Mesodermal cell (in vitro differentiated cells): ENCODE data around the gene TNXB.
"Not testable (repeated sequence)": the region's sequence is repeated elsewhere in the genome, so short reads cannot be mapped to it uniquely, and the experiment has no call there.

Experiments used
- H3K27ac ChIP-seq: 2 replicates; pipeline ENCODE4 v1.7.0; 2013; ENCODE audit warnings: mild to moderate bottlenecking, low read depth, low read length, moderate library complexity; ENCODE audit not compliant: severe bottlenecking
- H3K36me3 ChIP-seq: 2 replicates; pipeline ENCODE4 v1.7.1; 2013; ENCODE audit warnings: mild to moderate bottlenecking, low read length, moderate library complexity; ENCODE audit not compliant: control insufficient read depth, insufficient read depth
- H3K4me1 ChIP-seq: one replicate; pipeline ENCODE4 v1.7.1; 2013; ENCODE audit warnings: mild to moderate bottlenecking, low read length; ENCODE audit not compliant: insufficient read depth, control insufficient read depth, poor library complexity, severe bottlenecking
- H3K4me3 ChIP-seq: 2 replicates; pipeline ENCODE4 v1.7.0; 2013; ENCODE audit warnings: low read length, control low read depth, mild to moderate bottlenecking; ENCODE audit not compliant: insufficient read depth, poor library complexity, severe bottlenecking; ENCODE audit errors: extremely low read depth
- H3K9me3 ChIP-seq: 2 replicates; pipeline ENCODE4 v1.7.1; 2013; ENCODE audit warnings: mild to moderate bottlenecking, low read length, moderate library complexity; ENCODE audit not compliant: control insufficient read depth
- WGBS, 2 experiments: methylation state at CpG; one replicate each; pipeline ENCODE4 v1.1.5; 2013; ENCODE audit warnings: missing lambda C conversion rate in 2 of 2; ENCODE audit not compliant: insufficient coverage in 2 of 2; 5-methylcytosine and 5-hydroxymethylcytosine counted together

Gene TNXB

DNA sequence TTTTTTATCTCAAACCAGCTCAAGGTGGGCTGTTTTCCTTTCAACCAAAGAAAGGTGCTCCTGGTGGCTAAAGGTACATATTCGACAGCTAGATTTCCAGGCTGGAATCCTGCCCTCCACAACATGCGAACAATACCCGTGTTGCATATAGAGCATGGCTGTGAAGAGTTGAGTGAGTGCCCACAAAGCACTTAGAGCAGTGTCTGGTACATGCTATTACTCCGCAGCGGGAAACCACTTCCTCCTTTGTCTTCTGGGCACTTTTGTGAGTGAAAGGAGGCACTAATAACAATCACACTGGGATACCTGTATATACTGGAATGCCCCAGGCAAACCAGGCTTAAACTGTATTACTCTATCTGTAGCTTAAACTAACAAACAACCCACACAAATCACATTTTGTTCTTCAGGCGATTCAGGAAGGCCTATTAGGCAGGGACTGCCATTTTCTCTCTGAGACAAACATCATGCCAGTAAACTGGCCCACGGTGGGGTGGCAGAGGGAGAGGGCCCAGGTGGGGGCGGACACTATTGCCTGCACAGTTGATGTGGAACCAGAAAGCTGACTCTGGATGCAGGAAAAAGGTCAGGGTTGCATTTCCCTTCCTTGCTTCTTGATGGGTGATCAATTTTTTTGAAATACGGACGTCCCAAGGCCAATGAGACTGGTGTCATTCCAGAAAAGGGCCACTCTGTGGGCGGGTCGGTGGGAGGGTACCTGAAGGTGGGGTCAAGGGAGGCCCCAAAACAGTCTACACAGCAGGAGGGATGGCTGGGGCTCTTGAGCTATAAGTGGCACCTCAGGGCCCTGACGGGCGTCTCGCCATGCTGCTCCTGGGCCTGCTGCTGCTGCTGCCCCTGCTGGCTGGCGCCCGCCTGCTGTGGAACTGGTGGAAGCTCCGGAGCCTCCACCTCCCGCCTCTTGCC is 71.3 kb downstream of the TNXB start, which contains the start of gene CYP21A2:
CYP21A2 (plus strand) TSS at position 818 of the 927 bp plus-strand sequence; CDS start at position 826, 8 bp downstream.
- not testable (repeated sequence) for H3K27ac ChIP-seq, H3K4me3 ChIP-seq, H3K9me3 ChIP-seq, H3K4me1 ChIP-seq, H3K36me3 ChIP-seq
- 96 to 98% methylated on average over 5 to 8 of the region's 19 CpGs for WGBS, 2 experiments

DNA sequence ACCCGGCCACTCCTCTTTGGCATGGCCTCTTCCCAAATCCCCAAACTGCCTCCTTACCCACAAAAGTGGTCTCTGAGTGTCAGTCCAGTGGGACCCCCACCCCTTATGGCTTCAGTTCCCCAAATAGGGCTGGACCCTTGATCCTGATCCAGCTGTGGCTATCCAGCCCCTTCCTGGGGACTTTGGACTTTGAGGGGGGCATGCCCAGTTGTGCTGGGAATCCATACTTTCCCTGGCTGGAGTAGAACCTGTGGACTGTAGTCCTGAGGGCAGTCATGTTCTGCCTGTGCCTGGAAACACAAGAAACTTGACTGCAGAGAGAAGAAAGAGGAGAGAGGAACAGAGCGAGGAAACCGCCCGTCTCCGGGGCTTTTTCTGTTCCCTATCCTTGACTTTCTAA is 72.0 kb downstream of the TNXB start:
- WGBS, 2 experiments: 40% methylated on average over 1 of the region's 5 CpGs; no CpG with 5 or more reads in 1 of the 2 experiments
- not testable (repeated sequence) for H3K4me1 ChIP-seq, H3K9me3 ChIP-seq, H3K27ac ChIP-seq, H3K4me3 ChIP-seq, H3K36me3 ChIP-seq

GRCh38 chr6:32035283-32036013 is 73.7 kb downstream of the TNXB start:
- H3K4me1 ChIP-seq, H3K4me3 ChIP-seq, H3K36me3 ChIP-seq, H3K9me3 ChIP-seq, H3K27ac ChIP-seq: not testable (repeated sequence)
- WGBS, 2 experiments: no CpG with 5 or more reads among the region's 16 CpGs

DNA sequence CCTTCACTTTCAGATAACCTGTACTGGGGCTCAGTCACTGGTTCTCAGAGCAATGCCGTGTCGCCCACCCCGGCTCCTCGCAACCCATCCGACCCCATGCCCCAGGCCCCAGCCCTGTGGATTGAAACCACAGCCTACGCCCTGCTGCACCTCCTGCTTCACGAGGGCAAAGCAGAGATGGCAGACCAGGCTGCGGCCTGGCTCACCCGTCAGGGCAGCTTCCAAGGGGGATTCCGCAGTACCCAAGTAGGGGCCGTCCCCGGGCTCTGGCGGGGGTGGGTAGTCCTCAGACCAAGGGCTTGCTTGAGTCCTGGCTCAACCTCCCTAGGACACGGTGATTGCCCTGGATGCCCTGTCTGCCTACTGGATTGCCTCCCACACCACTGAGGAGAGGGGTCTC is 79.6 kb downstream of the TNXB start:
- WGBS, 2 experiments: no CpG with 5 or more reads among the region's 14 CpGs

DNA sequence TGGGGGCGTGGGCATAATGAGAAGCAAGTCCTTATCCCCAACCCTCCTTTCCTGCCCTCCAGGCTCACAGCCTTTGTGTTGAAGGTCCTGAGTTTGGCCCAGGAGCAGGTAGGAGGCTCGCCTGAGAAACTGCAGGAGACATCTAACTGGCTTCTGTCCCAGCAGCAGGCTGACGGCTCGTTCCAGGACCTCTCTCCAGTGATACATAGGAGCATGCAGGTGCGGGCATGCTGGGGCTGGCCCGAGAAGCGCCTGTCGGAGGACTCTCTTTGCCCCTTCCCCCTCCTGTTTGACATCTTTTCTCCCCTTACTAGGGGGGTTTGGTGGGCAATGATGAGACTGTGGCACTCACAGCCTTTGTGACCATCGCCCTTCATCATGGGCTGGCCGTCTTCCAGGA is 80.5 kb downstream of the TNXB start:
- not testable (repeated sequence) for H3K4me3 ChIP-seq, H3K4me1 ChIP-seq, H3K36me3 ChIP-seq, H3K27ac ChIP-seq, H3K9me3 ChIP-seq
- no CpG with 5 or more reads among the region's 10 CpGs for WGBS, 2 experiments

More for the DNA sequence above, 79.6 kb downstream of the TNXB start:
- H3K4me1 ChIP-seq, H3K27ac ChIP-seq, H3K9me3 ChIP-seq, H3K4me3 ChIP-seq, H3K36me3 ChIP-seq: not testable (repeated sequence)

DNA sequence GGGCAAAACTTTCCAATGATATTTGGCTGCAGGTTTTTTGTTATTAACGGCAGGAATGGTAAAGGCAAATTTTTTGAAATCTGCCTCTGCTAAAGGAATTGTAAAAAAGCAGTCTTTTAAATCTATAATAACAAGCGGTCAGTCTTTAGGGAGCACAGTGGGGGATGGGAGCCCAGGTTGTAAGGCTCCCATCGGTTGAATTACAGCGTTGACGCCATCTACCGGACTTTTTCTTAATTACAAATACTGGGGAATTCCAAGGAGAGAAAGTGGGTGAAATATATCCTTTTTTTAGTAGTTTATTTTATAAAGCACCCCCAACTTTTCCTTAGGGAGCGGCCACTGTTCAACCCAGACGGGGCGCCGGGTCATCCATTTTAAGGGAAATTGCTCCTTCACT is 87.0 kb downstream of the TNXB start:
- no CpG with 5 or more reads among the region's 10 CpGs for WGBS, 2 experiments

DNA sequence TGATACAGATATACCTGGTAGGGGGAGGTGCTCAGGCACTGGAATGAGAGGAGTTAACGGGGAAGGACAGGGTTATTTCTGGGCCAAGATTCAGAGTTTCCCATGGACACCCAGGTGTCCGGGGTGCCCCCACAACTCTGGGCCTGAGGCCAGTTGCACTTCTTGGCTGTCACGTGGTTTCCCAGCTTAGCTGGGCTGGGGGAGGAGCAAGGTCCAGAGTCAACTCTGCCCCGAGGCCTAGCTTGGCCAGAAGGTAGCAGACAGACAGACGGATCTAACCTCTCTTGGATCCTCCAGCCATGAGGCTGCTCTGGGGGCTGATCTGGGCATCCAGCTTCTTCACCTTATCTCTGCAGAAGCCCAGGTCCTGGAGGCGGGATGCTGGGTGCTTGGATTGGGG is 94.6 kb downstream of the TNXB start, which contains the start of gene C4B:
C4B (plus strand) TSS at position 249 of the 400 bp plus-strand sequence; CDS start at position 300, 51 bp downstream.
- not testable (repeated sequence) for H3K36me3 ChIP-seq, H3K27ac ChIP-seq, H3K9me3 ChIP-seq, H3K4me3 ChIP-seq, H3K4me1 ChIP-seq
- no CpG with 5 or more reads among the region's 6 CpGs for WGBS, 2 experiments

More for the DNA sequence above, 87.0 kb downstream of the TNXB start:
- H3K36me3 ChIP-seq, H3K27ac ChIP-seq, H3K4me3 ChIP-seq, H3K9me3 ChIP-seq, H3K4me1 ChIP-seq: not testable (repeated sequence)

GRCh38 chr6:32013738-32014137 is 95.4 kb downstream of the TNXB start:
- H3K4me1 ChIP-seq, H3K36me3 ChIP-seq, H3K9me3 ChIP-seq, H3K4me3 ChIP-seq, H3K27ac ChIP-seq: not testable (repeated sequence)
- WGBS, 2 experiments: no CpG with 5 or more reads among the region's 5 CpGs

- not testable (repeated sequence) for H3K9me3 ChIP-seq, H3K4me1 ChIP-seq, H3K4me3 ChIP-seq, H3K36me3 ChIP-seq, H3K27ac ChIP-seq
- 97% methylated on average over 4 of the region's 17 CpGs; no CpG with 5 or more reads in 1 of the 2 experiments for WGBS, 2 experiments
Observed at GRCh38 chr6:32012941-32013617, 96.1 kb downstream of the TNXB start.

DNA sequence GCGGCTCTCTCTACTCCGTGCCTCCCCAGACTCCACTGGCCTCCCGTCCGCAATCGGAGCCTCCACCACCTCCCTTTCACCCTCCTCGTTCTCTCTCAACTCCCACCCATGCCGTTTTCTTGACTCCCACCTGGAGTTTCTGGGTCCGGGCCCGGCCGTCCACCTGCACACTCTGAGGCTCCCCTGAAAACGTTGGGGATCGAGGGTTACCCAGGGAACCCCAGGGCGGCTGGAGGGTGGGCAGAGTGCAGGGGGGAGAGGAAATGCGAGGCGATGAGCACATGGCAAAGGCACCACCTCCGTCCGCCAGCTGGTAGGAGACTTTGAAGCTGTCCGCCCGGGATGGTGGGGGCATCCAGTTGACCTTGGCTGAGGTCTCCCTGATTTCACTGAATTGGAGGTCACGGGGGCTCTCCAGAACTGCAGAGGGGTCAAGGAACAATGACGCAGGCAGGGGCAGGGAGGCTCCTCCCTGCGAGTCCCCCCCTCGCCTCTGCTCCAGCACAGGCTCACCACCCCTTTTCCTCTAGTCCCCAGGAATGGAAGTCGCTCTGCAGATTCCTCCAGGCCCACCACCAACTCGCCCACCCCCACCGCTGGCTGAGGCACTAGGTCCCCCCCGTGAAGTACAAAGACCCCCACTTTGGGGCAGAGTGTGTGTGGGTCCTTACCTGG is 98.1 kb downstream of the TNXB start:
- H3K36me3 ChIP-seq, H3K27ac ChIP-seq, H3K9me3 ChIP-seq, H3K4me1 ChIP-seq, H3K4me3 ChIP-seq: not testable (repeated sequence)
- 40% methylated on average over 1 of the region's 27 CpGs; no CpG with 5 or more reads in 1 of the 2 experiments for WGBS, 2 experiments
